ENCODE data around the gene ECE2.
A peak's percentile ranks its signal among the peaks of the same experiment; 100 is the strongest.

Gene ECE2

DNA sequence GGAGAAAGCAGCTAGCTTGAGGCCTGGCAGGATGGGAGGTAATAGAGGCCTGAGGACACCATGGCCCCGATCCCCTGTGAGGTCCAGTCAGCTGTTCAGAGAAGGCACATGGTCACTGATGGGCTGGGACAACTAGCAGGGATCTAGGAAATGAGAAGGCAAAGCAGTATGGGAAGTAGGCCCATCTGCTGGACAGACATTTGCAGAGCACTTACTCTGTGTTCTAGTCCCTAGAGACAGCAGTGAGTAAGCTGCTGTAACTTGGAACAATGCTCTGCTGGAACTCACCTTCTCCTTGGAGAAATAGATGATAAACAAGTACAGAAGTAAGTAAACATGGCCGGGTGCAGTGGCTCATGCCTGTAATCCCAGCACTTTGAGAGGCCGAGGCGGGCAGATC is 7.1 kb downstream of the ECE2 start:
- H3K9ac ChIP-seq (ENCODE audit: insufficient read length, low read depth), result no peak overlapping the region
- no peaks in the 10 kb centered on the region for H3K9me3 ChIP-seq (ENCODE audit: insufficient read depth, low read length)
- TF ChIP-seq SUZ12 (IDR thresholded peaks at IDR 0.05; ENCODE audit: extremely low read depth, insufficient read depth, insufficient read length), result no peak
- no peak for TF ChIP-seq YY1 (IDR thresholded peaks at IDR 0.05; ENCODE audit: insufficient read depth, insufficient read length)
- no peak for TF ChIP-seq ZNF274 (IDR thresholded peaks at IDR 0.05; ENCODE audit: low read depth, low read length)
- no peak for DNase-seq (ENCODE audit: low read depth, low spot score)
- H3K4me3 ChIP-seq (ENCODE audit: insufficient read length, low read depth), result no peak overlapping the region
- H3K27me3 ChIP-seq (ENCODE audit: insufficient read depth, insufficient read length), result no peaks in the 10 kb centered on the region
- no peaks in the 10 kb centered on the region for H3K4me1 ChIP-seq (ENCODE audit: insufficient read depth, insufficient read length)
- H3K36me3 ChIP-seq (ENCODE audit: insufficient read depth, insufficient read length, low read length), result no peaks in the 10 kb centered on the region

DNA sequence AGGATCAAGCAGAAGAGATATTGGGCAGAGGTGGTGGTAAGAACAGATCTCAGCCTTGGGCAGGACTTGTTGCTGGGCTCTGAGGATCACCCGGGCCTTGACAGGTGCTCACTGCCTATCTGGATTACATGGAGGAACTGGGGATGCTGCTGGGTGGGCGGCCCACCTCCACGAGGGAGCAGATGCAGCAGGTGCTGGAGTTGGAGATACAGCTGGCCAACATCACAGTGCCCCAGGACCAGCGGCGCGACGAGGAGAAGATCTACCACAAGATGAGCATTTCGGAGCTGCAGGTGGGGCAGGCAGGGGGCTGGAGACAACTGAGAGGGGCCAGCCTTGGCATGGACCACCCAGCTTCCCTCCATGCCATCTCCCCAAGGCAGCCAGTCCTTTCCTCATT is 7.9 kb downstream of the ECE2 start:
- no peak for DNase-seq (ENCODE audit: low read depth, low spot score)
- no peaks in the 10 kb centered on the region for H3K36me3 ChIP-seq (ENCODE audit: insufficient read depth, insufficient read length, low read length)
- TF ChIP-seq YY1 (IDR thresholded peaks at IDR 0.05; ENCODE audit: insufficient read depth, insufficient read length) (no peak), ZNF274 (IDR thresholded peaks at IDR 0.05; ENCODE audit: low read depth, low read length) (no peak), SUZ12 (IDR thresholded peaks at IDR 0.05; ENCODE audit: extremely low read depth, insufficient read depth, insufficient read length) (no peak)

DNA sequence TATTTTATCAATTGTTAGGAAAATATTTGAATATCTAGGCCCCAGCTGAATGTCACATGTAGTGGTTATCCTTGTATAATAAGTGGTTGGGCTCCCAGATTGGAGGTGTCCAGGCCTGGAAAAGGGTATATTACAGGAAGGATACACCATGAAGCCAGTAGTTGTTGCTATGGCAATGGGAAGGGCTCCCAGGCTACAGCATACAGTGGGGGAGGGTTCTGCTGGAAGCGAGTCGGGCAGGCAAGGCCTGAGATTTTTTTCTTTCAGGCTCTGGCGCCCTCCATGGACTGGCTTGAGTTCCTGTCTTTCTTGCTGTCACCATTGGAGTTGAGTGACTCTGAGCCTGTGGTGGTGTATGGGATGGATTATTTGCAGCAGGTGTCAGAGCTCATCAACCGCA is 8.9 kb downstream of the ECE2 start:
- Histone ChIP-seq H3K36me3 (ENCODE audit: insufficient read depth, insufficient read length, low read length) (no peaks in the 10 kb centered on the region), H3K9ac (ENCODE audit: insufficient read length, low read depth) (no peak overlapping the region), H3K4me3 (ENCODE audit: insufficient read length, low read depth) (no peak overlapping the region), H3K4me1 (ENCODE audit: insufficient read depth, insufficient read length) (no peaks in the 10 kb centered on the region), H3K27me3 (ENCODE audit: insufficient read depth, insufficient read length) (no peaks in the 10 kb centered on the region), H3K9me3 (ENCODE audit: insufficient read depth, low read length) (no peaks in the 10 kb centered on the region)
- peak; percentile 72 for DNase-seq (ENCODE audit: low read depth, low spot score)
- no peak for TF ChIP-seq SUZ12 (IDR thresholded peaks at IDR 0.05; ENCODE audit: extremely low read depth, insufficient read depth, insufficient read length)
- no peak for TF ChIP-seq ZNF274 (IDR thresholded peaks at IDR 0.05; ENCODE audit: low read depth, low read length)
- no peak for TF ChIP-seq YY1 (IDR thresholded peaks at IDR 0.05; ENCODE audit: insufficient read depth, insufficient read length)

More for the DNA sequence above, 7.9 kb downstream of the ECE2 start:
- Histone ChIP-seq H3K9ac (ENCODE audit: insufficient read length, low read depth) (no peak overlapping the region), H3K4me3 (ENCODE audit: insufficient read length, low read depth) (no peak overlapping the region), H3K4me1 (ENCODE audit: insufficient read depth, insufficient read length) (no peaks in the 10 kb centered on the region), H3K9me3 (ENCODE audit: insufficient read depth, low read length) (no peaks in the 10 kb centered on the region), H3K27me3 (ENCODE audit: insufficient read depth, insufficient read length) (no peaks in the 10 kb centered on the region)

- no peak overlapping the region for H3K4me3 ChIP-seq (ENCODE audit: insufficient read length, low read depth)
These were observed 13.7 kb downstream of the ECE2 start for GRCh38 chr3:184289426-184289938.

GRCh38 chr3:184290331-184290730 is 14.5 kb downstream of the ECE2 start:
- Histone ChIP-seq H3K4me3 (ENCODE audit: insufficient read length, low read depth) (no peak overlapping the region), H3K27me3 (ENCODE audit: insufficient read depth, insufficient read length) (no peaks in the 10 kb centered on the region), H3K36me3 (ENCODE audit: insufficient read depth, insufficient read length, low read length) (no peaks in the 10 kb centered on the region), H3K4me1 (ENCODE audit: insufficient read depth, insufficient read length) (no peaks in the 10 kb centered on the region), H3K9me3 (ENCODE audit: insufficient read depth, low read length) (no peaks in the 10 kb centered on the region), H3K9ac (ENCODE audit: insufficient read length, low read depth) (no peak overlapping the region)
- DNase-seq (ENCODE audit: low read depth, low spot score), result no peak
- TF ChIP-seq SUZ12 (IDR thresholded peaks at IDR 0.05; ENCODE audit: extremely low read depth, insufficient read depth, insufficient read length) (no peak), ZNF274 (IDR thresholded peaks at IDR 0.05; ENCODE audit: low read depth, low read length) (no peak), YY1 (IDR thresholded peaks at IDR 0.05; ENCODE audit: insufficient read depth, insufficient read length) (no peak)

More at GRCh38 chr3:184289426-184289938, 13.7 kb downstream of the ECE2 start:
- Histone ChIP-seq H3K9ac (ENCODE audit: insufficient read length, low read depth) (no peak overlapping the region), H3K4me1 (ENCODE audit: insufficient read depth, insufficient read length) (no peaks in the 10 kb centered on the region), H3K9me3 (ENCODE audit: insufficient read depth, low read length) (no peaks in the 10 kb centered on the region), H3K27me3 (ENCODE audit: insufficient read depth, insufficient read length) (no peaks in the 10 kb centered on the region), H3K36me3 (ENCODE audit: insufficient read depth, insufficient read length, low read length) (no peaks in the 10 kb centered on the region)
- no peak for TF ChIP-seq SUZ12 (IDR thresholded peaks at IDR 0.05; ENCODE audit: extremely low read depth, insufficient read depth, insufficient read length)
- TF ChIP-seq ZNF274 (IDR thresholded peaks at IDR 0.05; ENCODE audit: low read depth, low read length), result no peak
- no peak for TF ChIP-seq YY1 (IDR thresholded peaks at IDR 0.05; ENCODE audit: insufficient read depth, insufficient read length)
- DNase-seq (ENCODE audit: low read depth, low spot score), result peak; percentile 75

DNA sequence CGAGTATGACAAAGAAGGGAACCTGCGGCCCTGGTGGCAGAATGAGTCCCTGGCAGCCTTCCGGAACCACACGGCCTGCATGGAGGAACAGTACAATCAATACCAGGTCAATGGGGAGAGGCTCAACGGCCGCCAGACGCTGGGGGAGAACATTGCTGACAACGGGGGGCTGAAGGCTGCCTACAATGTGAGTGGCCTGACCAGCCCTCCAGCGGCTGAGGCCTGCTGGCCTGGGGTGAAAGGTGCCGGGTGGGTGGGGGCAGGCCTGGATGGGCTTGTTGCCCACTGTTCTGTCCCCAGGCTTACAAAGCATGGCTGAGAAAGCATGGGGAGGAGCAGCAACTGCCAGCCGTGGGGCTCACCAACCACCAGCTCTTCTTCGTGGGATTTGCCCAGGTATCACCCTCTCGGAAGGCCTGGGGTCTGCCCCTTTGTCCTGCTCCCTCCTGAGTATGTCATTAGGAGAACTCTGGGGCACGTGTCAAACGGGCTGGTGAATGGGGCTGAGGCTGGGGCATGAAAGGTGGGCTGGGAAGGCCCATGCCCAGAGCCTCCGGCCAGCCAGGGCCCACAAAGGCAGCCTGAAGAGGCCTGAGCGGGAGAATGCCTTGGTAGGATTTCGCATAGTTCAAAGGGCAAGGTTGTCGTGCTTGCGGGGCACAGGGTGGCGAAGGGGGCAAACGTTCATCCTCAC is 15.4 kb downstream of the ECE2 start:
- DNase-seq (ENCODE audit: low read depth, low spot score), result no peak

DNA sequence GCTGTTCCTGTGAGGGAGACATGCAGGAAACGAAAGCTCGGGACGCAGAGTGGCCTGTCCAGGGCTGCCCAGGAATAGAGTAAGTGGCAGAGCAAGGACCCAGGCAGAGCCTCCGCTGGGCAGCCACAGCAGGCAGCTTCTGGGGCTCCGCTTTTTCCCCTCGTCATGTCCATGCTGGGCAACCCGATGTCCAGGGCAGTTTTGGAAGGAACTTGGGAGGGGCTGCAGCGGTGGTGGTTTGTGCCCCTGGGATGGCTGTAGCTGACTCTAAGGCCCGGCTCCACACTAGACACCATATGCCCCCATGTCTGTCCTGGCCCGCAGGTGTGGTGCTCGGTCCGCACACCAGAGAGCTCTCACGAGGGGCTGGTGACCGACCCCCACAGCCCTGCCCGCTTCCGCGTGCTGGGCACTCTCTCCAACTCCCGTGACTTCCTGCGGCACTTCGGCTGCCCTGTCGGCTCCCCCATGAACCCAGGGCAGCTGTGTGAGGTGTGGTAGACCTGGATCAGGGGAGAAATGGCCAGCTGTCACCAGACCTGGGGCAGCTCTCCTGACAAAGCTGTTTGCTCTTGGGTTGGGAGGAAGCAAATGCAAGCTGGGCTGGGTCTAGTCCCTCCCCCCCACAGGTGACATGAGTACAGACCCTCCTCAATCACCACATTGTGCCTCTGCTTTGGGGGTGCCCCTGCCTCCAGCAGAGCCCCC is 16.1 kb downstream of the ECE2 start:
- H3K27me3 ChIP-seq (ENCODE audit: insufficient read depth, insufficient read length), result no peaks in the 10 kb centered on the region
- H3K4me1 ChIP-seq (ENCODE audit: insufficient read depth, insufficient read length), result no peaks in the 10 kb centered on the region
- no peak for DNase-seq (ENCODE audit: low read depth, low spot score)
- no peaks in the 10 kb centered on the region for H3K9me3 ChIP-seq (ENCODE audit: insufficient read depth, low read length)
- H3K9ac ChIP-seq (ENCODE audit: insufficient read length, low read depth), result no peak overlapping the region
- H3K4me3 ChIP-seq (ENCODE audit: insufficient read length, low read depth), result no peak overlapping the region
- TF ChIP-seq YY1 (IDR thresholded peaks at IDR 0.05; ENCODE audit: insufficient read depth, insufficient read length), result no peak
- H3K36me3 ChIP-seq (ENCODE audit: insufficient read depth, insufficient read length, low read length), result no peaks in the 10 kb centered on the region

More for the DNA sequence above, 15.4 kb downstream of the ECE2 start:
- H3K9ac ChIP-seq (ENCODE audit: insufficient read length, low read depth), result no peak overlapping the region
- TF ChIP-seq YY1 (IDR thresholded peaks at IDR 0.05; ENCODE audit: insufficient read depth, insufficient read length) (no peak), ZNF274 (IDR thresholded peaks at IDR 0.05; ENCODE audit: low read depth, low read length) (no peak), SUZ12 (IDR thresholded peaks at IDR 0.05; ENCODE audit: extremely low read depth, insufficient read depth, insufficient read length) (no peak)
- H3K4me1 ChIP-seq (ENCODE audit: insufficient read depth, insufficient read length), result no peaks in the 10 kb centered on the region
- no peaks in the 10 kb centered on the region for H3K9me3 ChIP-seq (ENCODE audit: insufficient read depth, low read length)
- H3K36me3 ChIP-seq (ENCODE audit: insufficient read depth, insufficient read length, low read length), result no peaks in the 10 kb centered on the region
- no peaks in the 10 kb centered on the region for H3K27me3 ChIP-seq (ENCODE audit: insufficient read depth, insufficient read length)
- H3K4me3 ChIP-seq (ENCODE audit: insufficient read length, low read depth), result no peak overlapping the region

Data from NT2/D1 (cell line).